GM10248 (cell line): Measurements from ENCODE around the gene NIPAL3.

Source experiments
- CTCF ChIA-PET: fragments of 300-600 bp; sonication (Branson Sonifier 250); formaldehyde crosslinking; extraction: SDS; loops from one replicate; lab custom pipeline; 2021; ENCODE audit warnings: antibody characterized with exemption; lab: Yijun Ruan, JAX
- POLR2A ChIA-PET: fragments of 350-650 bp; sonication (Branson Sonifier 250); formaldehyde crosslinking; extraction: SDS; loops from one replicate; lab custom pipeline; 2020; ENCODE audit warnings: antibody characterized with exemption; lab: Yijun Ruan, JAX
- DNase-seq: peaks from one replicate; pipeline ENCODE4 v3.0.0; 2012; ENCODE audit errors: extremely low spot score
- CTCF ChIP-seq: IDR thresholded peaks from 2 replicates; pipeline ENCODE4 v1.5.1; 2012; ENCODE audit warnings: mild to moderate bottlenecking, low read depth; ENCODE audit errors: extremely low read depth, missing control alignments, control extremely low read depth

NIPAL3 gene

GRCh38 chr1:24374891-24375786, 40.5 kb upstream of the NIPAL3 start:
- no peak for TF ChIP-seq CTCF
- ChIA-PET CTCF (interaction anchor here (1.0 kb wide), 1 partner anchor 8 kb away, joined by 3 read pairs; no protein-coding TSS in a partner anchor), POLR2A (no interaction called here)
- DNase-seq, result no peak

- DNase-seq, result no peak
- CTCF ChIA-PET, result interaction anchor here (0.7 to 7.3 kb wide), 3 partner anchors 12 to 36 kb away, joined by 3 to 40 read pairs (median 4); partner anchors contain the start of gene NIPAL3
- POLR2A ChIA-PET, result no interaction called here
- TF ChIP-seq CTCF, result no peak
These were observed 35.8 kb upstream of the NIPAL3 start for GRCh38 chr1:24379733-24380315.

GRCh38 chr1:24380508-24380907, 35.1 kb upstream of the NIPAL3 start:
- no peak for TF ChIP-seq CTCF
- DNase-seq, result no peak
- POLR2A ChIA-PET, result no interaction called here
- CTCF ChIA-PET, result interaction anchor here (0.7 to 7.3 kb wide), 4 partner anchors 9 to 35 kb away, joined by 3 to 40 read pairs (median 4); partner anchors contain the start of gene NIPAL3

- POLR2A ChIA-PET, result no interaction called here
- no peak for TF ChIP-seq CTCF
- DNase-seq, result no peak
- CTCF ChIA-PET, result interaction anchor here (0.7 to 7.3 kb wide), 5 partner anchors 9 to 182 kb away, joined by 3 to 40 read pairs (median 5); no protein-coding TSS in a partner anchor
These were observed 34.3 kb upstream of the NIPAL3 start for GRCh38 chr1:24381256-24381655.

- no peak for TF ChIP-seq CTCF
- no peak for DNase-seq
- ChIA-PET POLR2A (interaction anchor here (0.6 kb wide), 1 partner anchor 8 kb away, joined by 4 read pairs; no protein-coding TSS in a partner anchor), CTCF (interaction anchor here (0.7 to 7.3 kb wide), 8 partner anchors 10 to 232 kb away, joined by 3 to 101 read pairs (median 5); no protein-coding TSS in a partner anchor)
These were observed 33.4 kb upstream of the NIPAL3 start for GRCh38 chr1:24382165-24382577.

- ChIA-PET POLR2A (no interaction called here), CTCF (interaction anchor here (0.9 to 7.3 kb wide), 8 partner anchors 9 to 233 kb away, joined by 3 to 101 read pairs (median 4); no protein-coding TSS in a partner anchor)
- DNase-seq, result no peak
- TF ChIP-seq CTCF, result no peak
These were observed 32.1 kb upstream of the NIPAL3 start for GRCh38 chr1:24383381-24383940.
